Thyroid gland (tissue), 4 donors: ENCODE measurements around the gene ANKRD60.

Source experiments
- CTCF ChIP-seq, 6 experiments: fragments of 200-600 bp in 3 of 6; fragments of 450-650 bp in 3 of 6; sonication (generic) in 3 of 6; IDR thresholded peaks; one replicate each; pipeline ENCODE4 v1.5.1; 2016 to 2019; ENCODE audit warnings: antibody characterized with exemption in 6 of 6, mild to moderate bottlenecking in 2 of 6, inconsistent platforms in 1 of 6, moderate library complexity in 1 of 6
- POLR2A ChIP-seq, 2 donors: fragments of 450-650 bp; IDR thresholded peaks; one replicate each; pipeline ENCODE4 v1.6.1; 2017; ENCODE audit warnings: antibody characterized with exemption in 2 of 2, mild to moderate bottlenecking in 2 of 2, moderate library complexity in 1 of 2

- TF ChIP-seq CTCF (IDR thresholded peaks at IDR 0.05) (no peak), POLR2A (IDR thresholded peaks at IDR 0.05) (no peak)
Observed at GRCh38 chr20:58268936-58269619, 40.6 kb upstream of the ANKRD60 start.
